Measurements from ENCODE around the gene RALGPS2. TPM values are rescaled to one million over a fixed set of nuclear protein-coding genes. Genes with fewer than 3 reads are reported as not detected.
A peak's percentile ranks its signal among the peaks of the same experiment; 100 is the strongest.

The RALGPS2 gene
- polyA plus RNA-seq (2013, experiment 1 of 4) = 44.9 TPM
- polyA plus RNA-seq (2013, experiment 2 of 4) = 42.4 TPM
- polyA plus RNA-seq (2013, experiment 3 of 4) = 48.2 TPM
- 54.6 TPM for polyA plus RNA-seq (2013, experiment 4 of 4)

GRCh38 chr1:178724728-178725465 is at the start of gene RALGPS2:
Gene RALGPS2, plus strand, starts transcription at chr1:178725244. Its CDS starts 51,521 bp downstream, at chr1:178776765.
- Histone ChIP-seq H3K4me3 (ENCODE audit: insufficient read depth, low read depth, low read length) (peak within 1 kb of the TSS; percentile 76), H3K9me3 (ENCODE audit: control insufficient read depth, low read length) (no peaks in the 10 kb centered on the region), H3K36me3 (ENCODE audit: control insufficient read depth, insufficient read depth, low read length) (no peaks in the 10 kb centered on the region), H3K27me3 (ENCODE audit: control insufficient read depth, insufficient read depth, low read length, poor library complexity, severe bottlenecking) (peaks cover 14% of the 10 kb centered on the region), H3K4me1 (ENCODE audit: control insufficient read depth, insufficient read depth, low read length) (peaks cover 12% of the 10 kb centered on the region), H3K27ac (ENCODE audit: insufficient read depth, low read depth, low read length, poor library complexity, severe bottlenecking) (peak within 1 kb of the TSS; percentile 79)
- 1% methylated on average over 90 of the region's 90 CpGs for WGBS, 2 experiments

GRCh38 chr1:178679237-178679636 is 45.8 kb upstream of the RALGPS2 start:
- H3K27me3 ChIP-seq (ENCODE audit: control insufficient read depth, insufficient read depth, low read length, poor library complexity, severe bottlenecking) = no peaks in the 10 kb centered on the region
- H3K36me3 ChIP-seq (ENCODE audit: control insufficient read depth, insufficient read depth, low read length) = no peaks in the 10 kb centered on the region
- 93 to 96% methylated on average over 2 of the region's 2 CpGs for whole genome bisulfite sequencing, 2 experiments
- H3K4me3 ChIP-seq (ENCODE audit: insufficient read depth, low read depth, low read length) = no peak overlapping the region
- H3K9me3 ChIP-seq (ENCODE audit: control insufficient read depth, low read length) = no peaks in the 10 kb centered on the region
- H3K27ac ChIP-seq (ENCODE audit: insufficient read depth, low read depth, low read length, poor library complexity, severe bottlenecking) = no peak overlapping the region
- H3K4me1 ChIP-seq (ENCODE audit: control insufficient read depth, insufficient read depth, low read length) = no peaks in the 10 kb centered on the region

- WGBS, 2 experiments = 91% methylated on average over 2 of the region's 2 CpGs
- H3K4me3 ChIP-seq (ENCODE audit: insufficient read depth, low read depth, low read length) = no peak overlapping the region
- H3K36me3 ChIP-seq (ENCODE audit: control insufficient read depth, insufficient read depth, low read length) = no peaks in the 10 kb centered on the region
- no peak overlapping the region for H3K27ac ChIP-seq (ENCODE audit: insufficient read depth, low read depth, low read length, poor library complexity, severe bottlenecking)
- no peaks in the 10 kb centered on the region for H3K4me1 ChIP-seq (ENCODE audit: control insufficient read depth, insufficient read depth, low read length)
- no peaks in the 10 kb centered on the region for H3K9me3 ChIP-seq (ENCODE audit: control insufficient read depth, low read length)
- H3K27me3 ChIP-seq (ENCODE audit: control insufficient read depth, insufficient read depth, low read length, poor library complexity, severe bottlenecking) = no peaks in the 10 kb centered on the region
These were observed 42.6 kb upstream of the RALGPS2 start for GRCh38 chr1:178682429-178682828.

- WGBS, 2 experiments = 97 to 100% methylated on average over 2 of the region's 2 CpGs
- Histone ChIP-seq H3K9me3 (ENCODE audit: control insufficient read depth, low read length) (no peaks in the 10 kb centered on the region), H3K27me3 (ENCODE audit: control insufficient read depth, insufficient read depth, low read length, poor library complexity, severe bottlenecking) (no peaks in the 10 kb centered on the region), H3K4me3 (ENCODE audit: insufficient read depth, low read depth, low read length) (no peak overlapping the region), H3K27ac (ENCODE audit: insufficient read depth, low read depth, low read length, poor library complexity, severe bottlenecking) (no peak overlapping the region), H3K4me1 (ENCODE audit: control insufficient read depth, insufficient read depth, low read length) (no peaks in the 10 kb centered on the region), H3K36me3 (ENCODE audit: control insufficient read depth, insufficient read depth, low read length) (no peaks in the 10 kb centered on the region)
These were observed 42.2 kb upstream of the RALGPS2 start for GRCh38 chr1:178682886-178683285.

GRCh38 chr1:178683291-178683690 is 41.8 kb upstream of the RALGPS2 start:
- 93 to 95% methylated on average over 2 of the region's 2 CpGs for WGBS, 2 experiments
- Histone ChIP-seq H3K4me1 (ENCODE audit: control insufficient read depth, insufficient read depth, low read length) (no peaks in the 10 kb centered on the region), H3K27me3 (ENCODE audit: control insufficient read depth, insufficient read depth, low read length, poor library complexity, severe bottlenecking) (no peaks in the 10 kb centered on the region), H3K4me3 (ENCODE audit: insufficient read depth, low read depth, low read length) (no peak overlapping the region), H3K27ac (ENCODE audit: insufficient read depth, low read depth, low read length, poor library complexity, severe bottlenecking) (no peak overlapping the region), H3K36me3 (ENCODE audit: control insufficient read depth, insufficient read depth, low read length) (no peaks in the 10 kb centered on the region), H3K9me3 (ENCODE audit: control insufficient read depth, low read length) (no peaks in the 10 kb centered on the region)

GRCh38 chr1:178684111-178684510 is 40.9 kb upstream of the RALGPS2 start:
- H3K27me3 ChIP-seq (ENCODE audit: control insufficient read depth, insufficient read depth, low read length, poor library complexity, severe bottlenecking) = no peaks in the 10 kb centered on the region
- 93 to 96% methylated on average over 4 to 5 of the region's 5 CpGs for WGBS, 2 experiments
- H3K4me1 ChIP-seq (ENCODE audit: control insufficient read depth, insufficient read depth, low read length) = no peaks in the 10 kb centered on the region
- H3K27ac ChIP-seq (ENCODE audit: insufficient read depth, low read depth, low read length, poor library complexity, severe bottlenecking) = no peak overlapping the region
- H3K36me3 ChIP-seq (ENCODE audit: control insufficient read depth, insufficient read depth, low read length) = no peaks in the 10 kb centered on the region
- H3K4me3 ChIP-seq (ENCODE audit: insufficient read depth, low read depth, low read length) = no peak overlapping the region
- H3K9me3 ChIP-seq (ENCODE audit: control insufficient read depth, low read length) = no peaks in the 10 kb centered on the region

- H3K9me3 ChIP-seq (ENCODE audit: control insufficient read depth, low read length) = no peaks in the 10 kb centered on the region
- 90 to 100% methylated on average over 1 of the region's 1 CpG for WGBS, 2 experiments
- no peaks in the 10 kb centered on the region for H3K27me3 ChIP-seq (ENCODE audit: control insufficient read depth, insufficient read depth, low read length, poor library complexity, severe bottlenecking)
- H3K4me3 ChIP-seq (ENCODE audit: insufficient read depth, low read depth, low read length) = no peak overlapping the region
- H3K4me1 ChIP-seq (ENCODE audit: control insufficient read depth, insufficient read depth, low read length) = no peaks in the 10 kb centered on the region
- H3K36me3 ChIP-seq (ENCODE audit: control insufficient read depth, insufficient read depth, low read length) = no peaks in the 10 kb centered on the region
- no peak overlapping the region for H3K27ac ChIP-seq (ENCODE audit: insufficient read depth, low read depth, low read length, poor library complexity, severe bottlenecking)
These were observed 40.5 kb upstream of the RALGPS2 start for GRCh38 chr1:178684542-178685000.

GRCh38 chr1:178686407-178686806 is 38.6 kb upstream of the RALGPS2 start:
- no peaks in the 10 kb centered on the region for H3K9me3 ChIP-seq (ENCODE audit: control insufficient read depth, low read length)
- H3K4me1 ChIP-seq (ENCODE audit: control insufficient read depth, insufficient read depth, low read length) = no peaks in the 10 kb centered on the region
- no peaks in the 10 kb centered on the region for H3K36me3 ChIP-seq (ENCODE audit: control insufficient read depth, insufficient read depth, low read length)
- no peaks in the 10 kb centered on the region for H3K27me3 ChIP-seq (ENCODE audit: control insufficient read depth, insufficient read depth, low read length, poor library complexity, severe bottlenecking)
- no peak overlapping the region for H3K27ac ChIP-seq (ENCODE audit: insufficient read depth, low read depth, low read length, poor library complexity, severe bottlenecking)
- H3K4me3 ChIP-seq (ENCODE audit: insufficient read depth, low read depth, low read length) = no peak overlapping the region
- WGBS, 2 experiments = no CpG with 5 or more reads among the region's 1 CpG

- Histone ChIP-seq H3K9me3 (ENCODE audit: control insufficient read depth, low read length) (no peaks in the 10 kb centered on the region), H3K4me3 (ENCODE audit: insufficient read depth, low read depth, low read length) (no peak overlapping the region), H3K27ac (ENCODE audit: insufficient read depth, low read depth, low read length, poor library complexity, severe bottlenecking) (no peak overlapping the region), H3K4me1 (ENCODE audit: control insufficient read depth, insufficient read depth, low read length) (no peaks in the 10 kb centered on the region), H3K36me3 (ENCODE audit: control insufficient read depth, insufficient read depth, low read length) (no peaks in the 10 kb centered on the region), H3K27me3 (ENCODE audit: control insufficient read depth, insufficient read depth, low read length, poor library complexity, severe bottlenecking) (no peaks in the 10 kb centered on the region)
- 93 to 96% methylated on average over 2 of the region's 2 CpGs for WGBS, 2 experiments
These were observed 36.8 kb upstream of the RALGPS2 start for GRCh38 chr1:178688244-178688643.

GRCh38 chr1:178689769-178690168 is 35.3 kb upstream of the RALGPS2 start:
- no peaks in the 10 kb centered on the region for H3K9me3 ChIP-seq (ENCODE audit: control insufficient read depth, low read length)
- H3K36me3 ChIP-seq (ENCODE audit: control insufficient read depth, insufficient read depth, low read length) = no peaks in the 10 kb centered on the region
- H3K4me3 ChIP-seq (ENCODE audit: insufficient read depth, low read depth, low read length) = no peak overlapping the region
- H3K27me3 ChIP-seq (ENCODE audit: control insufficient read depth, insufficient read depth, low read length, poor library complexity, severe bottlenecking) = no peaks in the 10 kb centered on the region
- no peak overlapping the region for H3K27ac ChIP-seq (ENCODE audit: insufficient read depth, low read depth, low read length, poor library complexity, severe bottlenecking)
- 90 to 92% methylated on average over 2 of the region's 2 CpGs for WGBS, 2 experiments
- H3K4me1 ChIP-seq (ENCODE audit: control insufficient read depth, insufficient read depth, low read length) = no peaks in the 10 kb centered on the region
